Measurements from ENCODE around the gene XRCC3. TPM values are rescaled to one million over a fixed set of nuclear protein-coding genes. Genes with fewer than 3 reads are reported as not detected.

XRCC3 gene
- total RNA-seq, result 4.6 TPM

GRCh38 chr14:103715052-103716000, at the start of gene XRCC3, which contains the start of gene ZFYVE21:
Gene XRCC3 (minus strand): TSS chr14:103715451. CDS start chr14:103711087, 4,364 bp downstream.
Gene ZFYVE21 (plus strand): TSS chr14:103715810. CDS start chr14:103715842, 32 bp downstream.
- H3K27me3 ChIP-seq (ENCODE audit: insufficient read depth, low read length), result no peaks in the 10 kb centered on the region
- H3K9me3 ChIP-seq (ENCODE audit: low read depth, low read length), result no peaks in the 10 kb centered on the region
- peaks cover 22% of the 10 kb centered on the region for H3K4me1 ChIP-seq (ENCODE audit: insufficient read depth, low read length)
- H3K4me3 ChIP-seq (ENCODE audit: low read length), result peak within 1 kb of the TSS; percentile 58

- no peaks in the 10 kb centered on the region for H3K9me3 ChIP-seq (ENCODE audit: low read depth, low read length)
- H3K4me3 ChIP-seq (ENCODE audit: low read length), result no peak overlapping the region
- H3K27me3 ChIP-seq (ENCODE audit: insufficient read depth, low read length), result no peaks in the 10 kb centered on the region
- no peaks in the 10 kb centered on the region for H3K4me1 ChIP-seq (ENCODE audit: insufficient read depth, low read length)
These were observed 48.7 kb upstream of the XRCC3 start for GRCh38 chr14:103763730-103764488.

- Histone ChIP-seq H3K27me3 (ENCODE audit: insufficient read depth, low read length) (no peaks in the 10 kb centered on the region), H3K4me3 (ENCODE audit: low read length) (no peak overlapping the region), H3K4me1 (ENCODE audit: insufficient read depth, low read length) (no peaks in the 10 kb centered on the region), H3K9me3 (ENCODE audit: low read depth, low read length) (no peaks in the 10 kb centered on the region)
These were observed 47.3 kb upstream of the XRCC3 start for GRCh38 chr14:103762541-103762940.

- no peak overlapping the region for H3K4me3 ChIP-seq (ENCODE audit: low read length)
- no peaks in the 10 kb centered on the region for H3K4me1 ChIP-seq (ENCODE audit: insufficient read depth, low read length)
- H3K9me3 ChIP-seq (ENCODE audit: low read depth, low read length), result no peaks in the 10 kb centered on the region
- H3K27me3 ChIP-seq (ENCODE audit: insufficient read depth, low read length), result no peaks in the 10 kb centered on the region
These were observed 46.8 kb upstream of the XRCC3 start for GRCh38 chr14:103762036-103762435.

- Histone ChIP-seq H3K27me3 (ENCODE audit: insufficient read depth, low read length) (no peaks in the 10 kb centered on the region), H3K4me3 (ENCODE audit: low read length) (no peak overlapping the region), H3K4me1 (ENCODE audit: insufficient read depth, low read length) (no peaks in the 10 kb centered on the region), H3K9me3 (ENCODE audit: low read depth, low read length) (no peaks in the 10 kb centered on the region)
These were observed 43.0 kb upstream of the XRCC3 start for GRCh38 chr14:103758059-103758776.

GRCh38 chr14:103755060-103755459, 39.8 kb upstream of the XRCC3 start:
- Histone ChIP-seq H3K27me3 (ENCODE audit: insufficient read depth, low read length) (no peaks in the 10 kb centered on the region), H3K9me3 (ENCODE audit: low read depth, low read length) (no peaks in the 10 kb centered on the region), H3K4me1 (ENCODE audit: insufficient read depth, low read length) (no peaks in the 10 kb centered on the region), H3K4me3 (ENCODE audit: low read length) (no peak overlapping the region)

DNA sequence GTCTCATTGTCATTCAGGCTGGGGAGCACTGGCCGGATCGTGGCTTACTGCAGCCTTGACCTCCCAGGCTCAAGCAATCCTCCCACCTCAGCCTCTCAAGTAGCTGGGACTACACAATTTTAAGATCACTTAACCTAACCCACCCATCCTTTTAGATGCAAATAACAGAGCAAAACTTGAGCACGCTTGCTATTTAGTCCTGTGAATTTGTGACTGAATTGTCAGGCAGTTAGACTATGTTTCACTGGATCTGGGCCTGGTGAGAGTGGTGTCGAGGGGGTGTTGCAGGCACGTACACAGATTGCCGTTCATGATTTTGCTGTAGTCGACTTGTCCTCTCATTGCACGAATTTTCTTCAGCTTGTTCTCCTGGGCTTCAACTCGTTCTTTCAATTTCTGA, 38.5 kb upstream of the XRCC3 start:
- no peaks in the 10 kb centered on the region for H3K4me1 ChIP-seq (ENCODE audit: insufficient read depth, low read length)
- H3K4me3 ChIP-seq (ENCODE audit: low read length), result no peak overlapping the region
- H3K27me3 ChIP-seq (ENCODE audit: insufficient read depth, low read length), result no peaks in the 10 kb centered on the region
- H3K9me3 ChIP-seq (ENCODE audit: low read depth, low read length), result no peaks in the 10 kb centered on the region

DNA sequence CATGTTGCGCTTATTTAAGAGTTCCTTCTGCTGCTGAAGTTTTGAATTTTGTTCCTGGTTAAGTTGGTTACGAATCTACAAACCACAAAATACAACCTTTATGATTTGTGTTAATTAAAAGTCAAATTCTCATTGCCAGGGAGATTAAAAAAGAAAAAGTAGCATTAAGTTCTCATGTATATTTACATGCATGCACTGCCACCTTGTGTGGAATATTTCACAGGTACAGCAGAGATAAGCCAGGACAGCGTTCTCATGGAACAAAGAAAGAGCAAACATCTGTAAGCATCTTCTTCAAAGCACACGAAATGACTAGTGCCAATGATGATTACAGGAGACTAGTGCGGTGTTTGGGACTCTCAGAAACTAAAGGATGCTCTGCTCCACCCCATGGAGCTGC, 34.6 kb upstream of the XRCC3 start:
- no peak overlapping the region for H3K4me3 ChIP-seq (ENCODE audit: low read length)
- no peaks in the 10 kb centered on the region for H3K27me3 ChIP-seq (ENCODE audit: insufficient read depth, low read length)
- no peaks in the 10 kb centered on the region for H3K9me3 ChIP-seq (ENCODE audit: low read depth, low read length)
- H3K4me1 ChIP-seq (ENCODE audit: insufficient read depth, low read length), result no peaks in the 10 kb centered on the region

- Histone ChIP-seq H3K9me3 (ENCODE audit: low read depth, low read length) (no peaks in the 10 kb centered on the region), H3K27me3 (ENCODE audit: insufficient read depth, low read length) (no peaks in the 10 kb centered on the region), H3K4me3 (ENCODE audit: low read length) (no peak overlapping the region), H3K4me1 (ENCODE audit: insufficient read depth, low read length) (no peaks in the 10 kb centered on the region)
These were observed 34.2 kb upstream of the XRCC3 start for GRCh38 chr14:103749452-103749851.

- Histone ChIP-seq H3K27me3 (ENCODE audit: insufficient read depth, low read length) (no peaks in the 10 kb centered on the region), H3K4me3 (ENCODE audit: low read length) (no peak overlapping the region), H3K4me1 (ENCODE audit: insufficient read depth, low read length) (no peaks in the 10 kb centered on the region), H3K9me3 (ENCODE audit: low read depth, low read length) (no peaks in the 10 kb centered on the region)
These were observed 33.2 kb upstream of the XRCC3 start for GRCh38 chr14:103748534-103748857.

GRCh38 chr14:103746701-103747100, 31.4 kb upstream of the XRCC3 start:
- H3K27me3 ChIP-seq (ENCODE audit: insufficient read depth, low read length), result no peaks in the 10 kb centered on the region
- H3K9me3 ChIP-seq (ENCODE audit: low read depth, low read length), result no peaks in the 10 kb centered on the region
- no peaks in the 10 kb centered on the region for H3K4me1 ChIP-seq (ENCODE audit: insufficient read depth, low read length)
- H3K4me3 ChIP-seq (ENCODE audit: low read length), result no peak overlapping the region

DNA sequence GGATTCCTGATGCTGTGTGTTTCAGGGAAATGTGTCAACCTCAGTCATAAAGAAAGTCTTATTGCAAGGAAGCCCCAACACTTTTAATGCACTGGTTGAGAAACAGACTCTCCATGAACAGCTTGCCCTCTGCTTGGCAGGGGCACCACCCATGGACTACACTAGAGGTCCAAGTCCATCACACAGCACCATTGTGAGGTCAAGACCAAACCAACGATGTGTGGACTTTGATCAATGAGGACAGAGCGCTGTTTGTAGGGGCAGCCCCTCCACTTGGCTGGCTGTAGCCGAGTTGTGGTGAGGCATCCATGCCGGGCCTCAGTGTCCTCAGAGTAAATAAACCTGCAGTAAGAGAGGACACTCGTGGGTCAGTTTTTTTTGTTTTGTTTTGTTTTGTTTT, 30.2 kb upstream of the XRCC3 start:
- no peaks in the 10 kb centered on the region for H3K9me3 ChIP-seq (ENCODE audit: low read depth, low read length)
- H3K4me3 ChIP-seq (ENCODE audit: low read length), result no peak overlapping the region
- H3K4me1 ChIP-seq (ENCODE audit: insufficient read depth, low read length), result no peaks in the 10 kb centered on the region
- H3K27me3 ChIP-seq (ENCODE audit: insufficient read depth, low read length), result no peaks in the 10 kb centered on the region

GRCh38 chr14:103744621-103745395, 29.6 kb upstream of the XRCC3 start:
- Histone ChIP-seq H3K4me1 (ENCODE audit: insufficient read depth, low read length) (no peaks in the 10 kb centered on the region), H3K4me3 (ENCODE audit: low read length) (no peak overlapping the region), H3K27me3 (ENCODE audit: insufficient read depth, low read length) (no peaks in the 10 kb centered on the region), H3K9me3 (ENCODE audit: low read depth, low read length) (no peaks in the 10 kb centered on the region)

GRCh38 chr14:103743691-103744090, 28.4 kb upstream of the XRCC3 start:
- Histone ChIP-seq H3K4me1 (ENCODE audit: insufficient read depth, low read length) (no peaks in the 10 kb centered on the region), H3K4me3 (ENCODE audit: low read length) (no peak overlapping the region), H3K9me3 (ENCODE audit: low read depth, low read length) (no peaks in the 10 kb centered on the region), H3K27me3 (ENCODE audit: insufficient read depth, low read length) (no peaks in the 10 kb centered on the region)
